GM21529 (cell line): Measurements from ENCODE around the gene OR1E2.
"Not testable (repeated sequence)": the region's sequence is repeated elsewhere in the genome, so short reads cannot be mapped to it uniquely, and the experiment has no call there.

Experiments
- ATAC-seq: cut with Tn5 transposase; IDR thresholded peaks from one replicate; pipeline ENCODE4 v1.9.1; 2021; ENCODE audit not compliant: unreplicated experiment

The OR1E2 gene, protein sequence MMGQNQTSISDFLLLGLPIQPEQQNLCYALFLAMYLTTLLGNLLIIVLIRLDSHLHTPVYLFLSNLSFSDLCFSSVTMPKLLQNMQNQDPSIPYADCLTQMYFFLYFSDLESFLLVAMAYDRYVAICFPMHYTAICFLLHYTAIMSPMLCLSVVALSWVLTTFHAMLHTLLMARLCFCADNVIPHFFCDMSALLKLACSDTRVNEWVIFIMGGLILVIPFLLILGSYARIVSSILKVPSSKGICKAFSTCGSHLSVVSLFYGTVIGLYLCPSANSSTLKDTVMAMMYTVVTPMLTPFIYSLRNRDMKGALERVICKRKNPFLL

DNA sequence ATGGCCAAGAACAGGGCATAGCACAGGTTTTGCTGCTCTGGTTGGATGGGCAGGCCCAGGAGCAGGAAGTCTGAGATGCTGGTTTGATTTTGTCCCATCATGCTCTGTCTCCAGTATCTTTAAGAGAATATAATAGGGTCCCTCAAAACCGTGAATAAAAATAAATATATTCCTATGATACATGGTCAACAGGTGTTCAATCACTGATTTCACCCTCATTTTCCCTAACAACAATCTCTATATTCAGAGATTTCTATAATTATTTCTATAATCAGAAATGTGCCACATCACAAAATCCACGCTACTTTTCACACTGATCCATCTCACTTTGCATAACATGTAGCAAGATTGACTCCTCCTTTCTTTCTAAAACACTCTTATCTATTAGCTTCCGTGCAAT, at the start of gene OR1E2:
Gene OR1E2, minus strand, starts transcription at position 101 of the 400 bp plus-strand sequence. Its CDS starts 0 bp downstream, at position 101.
- ATAC-seq: no peak

DNA sequence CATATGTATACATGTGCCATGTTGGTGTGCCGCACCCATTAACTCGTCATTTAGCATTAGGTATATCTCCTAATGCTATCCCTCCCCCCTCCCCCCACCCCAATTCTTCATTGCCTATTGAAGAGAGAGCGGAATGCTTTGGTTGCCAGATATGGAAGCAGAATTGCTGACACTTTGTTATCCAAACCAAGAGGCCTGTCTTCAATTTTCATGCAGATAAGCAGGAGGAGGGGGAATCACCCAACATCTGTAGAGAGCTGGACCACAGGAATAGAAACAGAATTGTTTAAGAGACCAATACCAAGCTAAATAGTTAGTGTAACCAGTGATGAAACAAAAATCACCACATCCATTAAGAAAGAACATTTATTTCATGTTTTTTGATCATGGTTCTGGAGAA, 49.2 kb upstream of the OR1E2 start:
- ATAC-seq: no peak

DNA sequence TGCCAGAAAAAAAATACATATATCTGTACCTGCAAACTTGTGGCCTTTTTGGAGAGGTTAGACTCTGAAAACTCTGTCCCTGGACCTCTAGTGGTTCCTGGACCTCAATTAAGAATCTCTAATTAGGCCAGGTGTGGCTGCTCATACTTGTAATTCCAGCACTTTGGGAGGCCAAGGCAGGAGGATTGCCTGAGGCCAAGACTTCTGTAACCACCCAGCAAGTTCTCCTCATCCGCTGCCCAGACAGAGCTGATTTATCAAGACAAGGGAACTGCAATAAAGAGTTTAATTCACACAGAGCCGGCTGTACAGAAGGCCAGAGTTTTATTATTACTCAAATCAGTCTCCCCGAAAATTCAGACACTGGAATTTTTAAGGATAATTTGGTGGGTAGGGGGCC, 46.3 kb upstream of the OR1E2 start:
- ATAC-seq: no peak

DNA sequence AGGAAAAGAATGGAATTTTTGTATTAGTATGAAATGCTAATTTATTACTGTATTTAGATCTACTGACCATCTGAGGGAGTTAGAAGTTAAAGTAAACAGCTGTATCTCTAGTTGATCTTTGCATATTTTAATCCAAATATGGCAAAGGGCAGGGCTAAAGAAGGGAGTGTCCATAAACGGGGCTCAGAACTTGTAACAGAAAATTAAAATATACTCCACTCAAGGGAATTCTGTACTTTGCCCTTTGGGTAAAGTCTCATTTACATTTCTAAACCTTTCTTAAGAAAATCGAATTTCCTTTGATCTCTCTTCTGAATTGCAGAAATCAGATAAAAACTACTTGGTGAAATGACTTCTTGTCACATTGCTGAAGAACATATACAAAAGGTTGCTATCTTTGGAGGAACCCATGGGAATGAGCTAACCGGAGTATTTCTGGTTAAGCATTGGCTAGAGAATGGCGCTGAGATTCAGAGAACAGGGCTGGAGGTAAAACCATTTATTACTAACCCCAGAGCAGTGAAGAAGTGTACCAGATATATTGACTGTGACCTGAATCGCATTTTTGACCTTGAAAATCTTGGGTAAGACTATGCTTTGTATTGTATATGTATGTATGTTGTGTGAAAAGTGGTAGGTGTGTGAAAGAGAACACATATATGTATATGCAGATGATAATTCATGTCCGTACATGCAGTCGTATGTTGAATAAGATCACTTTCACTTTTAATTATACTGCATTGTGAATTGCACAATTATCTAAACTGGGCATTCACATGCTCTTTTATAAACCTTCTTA, 42.4 kb upstream of the OR1E2 start, which contains the start of gene ASPA:
Gene ASPA, plus strand, starts transcription at position 186 of the 799 bp plus-strand sequence. Its CDS starts 163 bp downstream, at position 349.
- no peak for ATAC-seq

DNA sequence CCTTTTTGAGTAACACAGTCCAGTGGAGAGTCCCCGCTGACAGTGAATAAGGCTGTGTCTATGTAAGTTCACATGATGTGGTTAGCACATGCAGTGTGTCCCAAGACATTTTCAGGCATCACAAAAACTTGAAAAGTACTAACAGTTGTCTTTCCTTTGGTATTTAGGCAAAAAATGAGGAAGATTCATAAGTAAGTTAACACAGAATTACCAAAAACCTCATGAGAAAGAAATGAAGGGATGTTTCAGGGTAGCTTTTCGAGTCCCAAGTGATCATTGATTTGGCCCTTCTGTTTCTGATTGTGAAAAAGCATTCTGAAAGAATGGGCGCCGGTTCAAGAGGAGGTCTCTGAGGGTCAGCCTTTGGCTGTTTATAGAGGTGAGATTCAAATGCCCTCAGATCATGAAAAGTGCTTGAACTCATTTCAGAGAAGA, 41.6 kb upstream of the OR1E2 start:
- no peak for ATAC-seq

DNA sequence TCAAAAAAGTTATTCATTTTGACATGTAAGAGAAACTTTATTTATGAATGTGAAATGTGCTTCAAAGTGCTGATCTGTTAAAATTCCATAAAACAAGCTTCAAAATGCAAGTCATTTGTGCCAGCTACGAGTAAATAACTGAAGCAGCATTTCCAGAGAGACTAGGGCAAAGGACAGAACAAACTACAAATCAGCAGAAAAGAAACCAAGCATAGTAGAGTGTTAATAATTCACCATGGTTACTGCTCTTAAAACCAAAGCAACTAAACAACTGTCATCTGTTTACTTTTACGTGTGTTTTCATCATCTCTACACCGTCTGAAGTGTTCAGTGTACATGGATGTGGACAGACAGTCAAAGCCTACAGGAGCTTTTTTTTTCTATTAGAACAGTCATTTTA, 40.6 kb upstream of the OR1E2 start:
- no peak for ATAC-seq

DNA sequence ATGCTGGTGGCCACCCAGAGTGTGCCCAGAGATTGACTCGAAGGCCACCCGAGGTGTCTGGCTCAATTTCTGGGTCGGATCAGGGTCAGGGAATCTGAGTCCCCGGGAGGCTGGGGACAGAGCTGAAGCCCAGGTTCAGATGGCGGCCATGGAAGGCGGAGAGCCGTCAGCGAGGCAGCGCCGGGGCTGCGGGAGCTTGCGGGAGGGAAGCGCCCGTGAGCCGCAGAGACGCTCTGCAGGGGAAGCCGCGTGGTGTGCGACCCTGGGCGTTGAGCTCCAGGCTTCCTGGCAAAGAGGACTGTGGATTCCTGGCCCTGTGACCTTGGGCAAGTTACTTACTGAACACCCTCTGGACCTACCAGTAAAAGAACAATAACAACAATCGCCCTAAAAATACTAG, 38.5 kb upstream of the OR1E2 start:
- ATAC-seq: no peak

DNA sequence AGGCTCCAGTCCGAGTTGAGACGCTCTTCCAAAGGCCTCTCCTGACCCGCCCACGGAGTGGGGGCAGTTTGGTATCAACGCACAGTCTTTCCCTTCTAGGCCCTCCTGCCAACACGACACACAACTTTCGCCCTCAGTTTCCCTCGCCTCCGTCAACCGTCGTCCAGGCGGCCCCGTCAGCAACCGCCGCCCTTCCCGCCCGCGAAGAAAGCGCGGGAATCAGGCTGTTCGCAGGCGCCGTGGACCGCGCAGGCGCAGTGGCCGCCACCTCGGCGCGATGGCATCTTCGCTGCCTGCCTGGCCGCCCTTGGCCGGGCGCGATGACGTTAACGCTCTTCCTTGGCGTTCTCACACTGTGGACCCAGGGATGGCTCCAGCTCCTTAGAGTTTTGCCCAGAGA, 38.0 kb upstream of the OR1E2 start, which contains the start of gene SPATA22:
Gene SPATA22, minus strand, starts transcription at position 221 of the 400 bp plus-strand sequence. CDS start 2,494 bp downstream, outside the sequence.
- no peak for ATAC-seq

DNA sequence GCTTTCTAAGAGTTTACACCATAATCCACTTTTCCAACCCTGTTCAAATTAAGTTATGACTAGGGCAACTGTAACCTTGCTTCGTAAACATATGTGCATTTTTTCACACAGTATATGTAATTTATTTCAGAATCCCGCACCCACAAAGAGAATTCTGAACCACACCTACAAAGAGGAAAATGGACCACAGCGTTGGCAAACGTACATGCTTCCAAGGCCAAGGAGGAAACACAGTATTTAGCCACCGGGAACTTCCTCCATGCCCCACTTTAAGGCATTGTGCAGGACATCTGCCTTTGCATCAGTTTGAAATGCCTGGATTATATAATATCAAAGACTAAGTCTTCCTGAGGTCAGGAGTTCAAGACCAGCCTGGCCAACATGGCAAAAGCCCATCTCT, 35.9 kb upstream of the OR1E2 start:
- ATAC-seq: no peak

DNA sequence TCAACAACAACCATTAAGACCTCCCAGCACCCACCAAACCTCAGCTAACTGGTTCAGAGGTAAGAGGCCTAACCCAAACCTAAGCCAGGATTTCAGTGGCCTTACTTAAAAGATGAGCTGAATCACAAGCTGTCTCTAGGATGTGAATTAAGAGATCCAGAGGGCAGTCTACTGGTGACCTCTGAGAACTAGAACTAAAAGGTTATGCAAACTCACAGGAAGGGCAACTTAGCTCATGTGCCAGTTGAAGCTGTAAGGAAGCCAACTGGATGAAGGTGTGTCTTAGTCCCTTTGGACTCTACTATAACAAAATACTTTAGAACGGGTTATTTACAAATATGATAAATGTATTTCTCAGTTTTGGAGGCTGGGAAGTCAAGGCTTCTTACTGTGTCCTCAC, 32.7 kb upstream of the OR1E2 start:
- ATAC-seq: not testable (repeated sequence)

DNA sequence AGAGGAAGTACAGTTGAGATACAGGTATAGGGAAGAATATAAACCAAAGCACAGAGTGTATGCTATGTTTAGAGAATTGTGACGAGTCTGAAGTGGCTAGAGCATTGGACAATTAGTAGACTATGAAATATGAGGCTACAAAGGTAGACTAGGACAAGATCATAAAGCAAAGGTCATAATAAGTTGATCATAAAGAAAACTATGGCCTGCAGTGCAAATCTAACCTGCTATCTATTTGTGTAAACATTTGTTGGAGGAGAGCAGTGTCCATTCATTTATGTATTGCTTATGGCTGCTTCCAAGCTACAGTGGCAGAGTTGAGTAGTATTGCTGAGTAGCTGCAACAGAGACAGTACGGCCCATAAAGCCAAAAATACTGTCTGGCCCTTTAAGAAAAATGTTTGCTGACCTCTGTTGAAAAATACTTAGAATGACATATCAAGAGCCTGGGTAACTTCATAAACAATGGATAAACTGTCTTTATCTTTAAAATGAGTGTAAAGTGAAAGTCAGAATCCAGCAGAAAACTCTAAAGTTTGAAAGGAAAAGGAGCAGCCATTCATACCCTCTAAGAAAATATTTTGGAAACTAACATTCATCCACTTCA, 14.5 kb upstream of the OR1E2 start:
- no peak for ATAC-seq

DNA sequence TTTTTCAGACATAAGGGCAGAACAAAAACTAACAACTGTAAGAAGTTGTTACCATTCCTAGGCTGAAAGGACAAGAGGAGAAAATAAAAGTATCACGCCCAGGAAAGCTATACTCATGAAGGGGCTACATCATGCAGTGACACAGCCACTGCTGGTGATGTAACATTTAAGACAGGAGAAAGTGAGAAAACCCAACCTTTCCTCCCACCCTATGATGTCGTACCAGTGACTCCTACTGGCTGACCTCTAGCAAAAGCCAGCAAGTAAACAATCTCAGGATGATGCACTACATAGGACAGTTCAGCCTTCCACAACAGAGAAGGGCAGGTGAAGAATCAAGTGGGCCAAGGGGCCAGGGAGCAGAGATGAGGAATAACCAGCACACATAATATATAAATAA, 14.0 kb upstream of the OR1E2 start:
- ATAC-seq: no peak

DNA sequence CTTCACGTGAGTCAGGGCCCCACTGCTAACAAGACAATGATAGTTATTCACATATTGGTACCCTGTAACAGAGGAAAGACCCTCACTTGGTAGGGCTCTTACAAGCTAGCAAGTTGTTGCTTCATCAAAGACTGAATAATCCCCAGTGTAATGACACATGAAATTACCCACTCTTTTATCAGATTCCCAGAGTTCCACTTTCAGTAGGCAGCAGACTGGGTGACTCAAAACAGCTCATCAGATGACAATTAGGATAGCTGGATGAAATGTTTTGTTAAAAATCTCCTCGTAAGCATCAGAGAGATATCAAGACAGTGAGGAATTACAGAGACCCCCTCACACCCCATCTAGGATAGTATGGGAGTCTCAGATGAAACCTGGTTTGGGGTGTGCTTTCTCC, 6.8 kb upstream of the OR1E2 start:
- no peak for ATAC-seq

DNA sequence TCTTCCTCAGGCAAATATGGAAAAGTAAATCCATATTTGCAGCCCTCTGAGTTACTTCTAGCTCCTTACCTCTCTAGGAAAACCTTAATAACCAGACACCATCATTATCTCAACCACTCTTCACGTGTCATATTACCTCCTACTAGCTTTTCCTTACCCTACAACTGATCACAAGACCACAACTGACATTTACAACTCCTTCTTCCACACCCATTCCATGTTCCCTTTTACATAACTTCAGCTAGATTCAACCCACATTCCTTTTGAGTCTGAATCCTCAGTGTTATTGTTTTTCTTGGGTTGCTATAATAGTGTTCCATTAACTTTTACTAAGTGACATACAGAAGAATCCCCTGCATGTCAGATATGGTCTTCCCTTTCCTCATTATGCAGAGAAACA, 4.7 kb upstream of the OR1E2 start:
- no peak for ATAC-seq

DNA sequence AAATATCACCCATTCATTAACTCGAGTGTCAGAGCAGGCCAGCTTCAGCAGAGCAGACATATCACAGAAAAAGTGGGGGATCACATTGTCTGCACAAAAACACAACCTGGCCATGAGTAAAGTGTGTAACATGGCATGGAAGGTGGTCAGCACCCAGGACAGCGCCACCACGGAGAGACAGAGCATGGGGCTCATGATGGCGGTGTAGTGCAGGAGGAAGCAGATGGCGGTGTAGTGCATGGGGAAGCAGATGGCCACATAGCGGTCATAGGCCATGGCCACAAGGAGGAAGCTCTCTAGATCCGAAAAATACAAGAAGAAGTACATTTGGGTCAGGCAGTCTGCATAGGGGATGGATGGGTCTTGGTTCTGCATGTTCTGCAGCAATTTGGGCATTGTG, 426 bp downstream of the OR1E2 start:
- ATAC-seq: not testable (repeated sequence)

DNA sequence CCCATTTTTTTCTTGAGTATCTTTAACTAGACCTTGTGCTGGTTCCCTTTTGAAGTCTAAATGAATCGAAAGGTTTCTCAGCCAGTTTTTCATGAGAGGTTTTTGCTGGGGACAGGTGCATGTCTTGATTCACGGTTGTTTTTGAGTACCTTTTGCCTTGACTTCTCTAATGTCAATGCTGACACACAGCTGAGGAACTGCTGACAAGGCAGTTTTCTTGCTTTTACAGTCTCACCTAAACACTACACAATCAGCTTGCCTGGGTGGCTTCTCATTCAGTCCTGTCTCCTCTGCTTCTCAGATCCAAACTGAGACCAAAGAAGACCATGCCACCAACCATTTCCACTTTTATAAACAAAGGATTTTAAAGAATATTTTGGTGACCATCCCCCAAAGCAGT, 15.4 kb downstream of the OR1E2 start:
- no peak for ATAC-seq

DNA sequence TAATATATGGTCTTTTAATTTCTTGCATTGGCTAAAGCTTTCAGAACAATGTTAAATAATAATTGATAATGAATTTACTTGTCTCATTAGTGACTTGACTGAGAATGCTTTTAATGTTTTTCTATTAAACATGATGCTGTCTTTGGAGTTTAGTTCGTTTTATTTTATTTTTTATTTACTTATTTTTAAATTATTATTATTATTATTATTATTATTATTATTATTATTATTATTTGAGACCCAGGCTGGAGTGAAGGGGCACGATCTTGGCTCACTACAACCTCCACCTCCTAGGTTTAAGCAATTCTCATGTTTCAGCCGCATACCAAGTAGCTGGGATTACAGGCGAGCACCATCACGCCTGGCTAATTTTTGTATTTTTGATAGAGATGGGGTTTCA, 18.0 kb downstream of the OR1E2 start:
- no peak for ATAC-seq

DNA sequence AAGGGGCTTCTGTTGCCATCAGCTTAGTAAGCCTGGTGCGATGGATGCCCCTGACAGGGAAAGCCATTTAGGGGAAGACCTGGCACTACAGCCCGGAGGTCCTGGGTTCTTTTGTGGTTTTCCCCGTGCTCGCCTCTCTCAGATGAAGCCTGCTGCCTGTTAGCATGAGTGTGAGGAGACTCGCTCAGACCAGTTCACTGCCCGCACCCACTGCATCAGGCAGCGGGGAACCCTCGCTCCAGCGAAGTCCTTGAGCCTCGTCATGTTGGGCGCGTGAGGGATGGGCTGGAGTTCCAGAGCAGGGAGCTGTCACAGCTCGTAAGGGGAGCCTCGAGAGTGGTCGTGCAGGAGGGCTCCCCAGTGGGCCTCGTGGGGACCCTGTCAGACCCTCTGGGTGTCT, 21.4 kb downstream of the OR1E2 start:
- ATAC-seq: not testable (repeated sequence)

DNA sequence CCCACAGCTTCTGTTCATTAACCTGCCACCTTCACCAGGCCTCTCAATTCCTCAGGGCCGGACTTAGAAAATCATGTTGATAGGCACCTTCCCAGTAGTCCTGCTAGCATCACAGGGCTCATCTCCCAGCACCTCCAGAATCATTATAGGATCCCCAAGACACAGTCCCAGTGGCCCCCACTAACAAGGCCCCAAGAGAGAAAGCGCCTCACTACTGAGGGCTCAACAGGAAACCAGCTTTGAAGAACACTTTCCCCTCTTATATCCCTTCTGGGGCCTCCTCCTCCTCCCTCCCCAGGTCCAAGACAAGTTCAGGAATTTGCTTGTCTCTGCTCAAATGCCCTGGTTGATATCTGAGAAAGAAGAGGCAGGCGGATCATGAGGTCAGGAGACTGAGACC, 22.6 kb downstream of the OR1E2 start, which contains the start of gene OR3A3:
Gene OR3A3, plus strand, starts transcription at position 301 of the 400 bp plus-strand sequence.
- no peak for ATAC-seq

DNA sequence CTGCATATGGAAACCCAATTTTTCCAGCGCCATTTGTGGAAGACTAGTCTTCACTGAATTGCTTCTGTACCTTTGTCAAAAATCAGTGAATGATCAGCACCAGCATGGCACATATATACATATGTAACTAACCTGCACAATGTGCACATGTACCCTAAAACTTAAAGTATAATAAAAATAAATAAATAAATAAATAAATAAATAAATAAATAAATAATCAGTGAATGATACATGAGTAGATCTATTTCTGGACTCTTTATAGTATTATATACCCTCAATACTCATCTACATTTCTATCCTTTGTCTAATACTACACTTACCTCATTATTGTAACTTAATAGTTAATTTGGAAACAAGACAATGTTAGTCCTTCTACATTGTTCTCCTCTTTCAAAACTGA, 29.8 kb downstream of the OR1E2 start:
- not testable (repeated sequence) for ATAC-seq

DNA sequence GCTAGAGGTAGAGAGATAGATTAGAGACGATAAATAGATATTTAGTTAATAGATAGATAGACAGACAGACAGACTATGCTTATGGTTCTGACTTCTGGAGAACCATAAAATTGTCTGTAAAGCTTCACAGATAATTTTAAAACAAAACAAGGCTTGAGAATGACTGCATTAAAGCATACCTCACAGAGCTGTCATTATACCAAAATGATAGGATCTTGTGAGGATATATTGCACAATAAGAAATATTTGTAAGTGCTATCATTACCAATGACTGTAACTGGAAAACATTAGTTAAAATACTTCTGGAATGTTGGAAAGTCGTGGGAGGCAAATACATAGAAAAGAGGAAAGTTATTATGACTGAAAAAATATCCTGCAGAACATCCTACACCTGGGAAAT, 31.9 kb downstream of the OR1E2 start:
- no peak for ATAC-seq

DNA sequence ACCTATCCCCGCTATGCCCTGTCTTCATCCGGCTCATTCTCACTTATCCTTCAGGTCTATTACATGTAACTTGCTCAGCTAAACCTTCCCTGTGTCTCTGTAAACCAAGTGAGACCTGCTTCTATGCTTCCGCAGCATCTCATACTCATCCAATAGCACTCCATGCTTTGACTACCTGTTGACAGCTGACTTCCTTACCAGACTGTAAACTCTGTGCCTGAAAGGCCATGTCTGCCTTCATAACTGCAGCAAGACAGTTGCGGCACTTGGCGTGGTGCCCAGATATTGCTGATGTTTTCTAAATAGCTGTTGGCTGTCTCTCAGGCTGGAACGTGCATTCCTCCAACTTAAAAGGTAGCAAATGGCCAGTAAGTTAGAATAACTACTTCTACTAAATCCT, 33.6 kb downstream of the OR1E2 start:
- ATAC-seq: no peak
